ENCODE results near the gene FGF2.
"Not testable (repeated sequence)": the region's sequence is repeated elsewhere in the genome, so short reads cannot be mapped to it uniquely, and the experiment has no call there.

Gene FGF2

DNA sequence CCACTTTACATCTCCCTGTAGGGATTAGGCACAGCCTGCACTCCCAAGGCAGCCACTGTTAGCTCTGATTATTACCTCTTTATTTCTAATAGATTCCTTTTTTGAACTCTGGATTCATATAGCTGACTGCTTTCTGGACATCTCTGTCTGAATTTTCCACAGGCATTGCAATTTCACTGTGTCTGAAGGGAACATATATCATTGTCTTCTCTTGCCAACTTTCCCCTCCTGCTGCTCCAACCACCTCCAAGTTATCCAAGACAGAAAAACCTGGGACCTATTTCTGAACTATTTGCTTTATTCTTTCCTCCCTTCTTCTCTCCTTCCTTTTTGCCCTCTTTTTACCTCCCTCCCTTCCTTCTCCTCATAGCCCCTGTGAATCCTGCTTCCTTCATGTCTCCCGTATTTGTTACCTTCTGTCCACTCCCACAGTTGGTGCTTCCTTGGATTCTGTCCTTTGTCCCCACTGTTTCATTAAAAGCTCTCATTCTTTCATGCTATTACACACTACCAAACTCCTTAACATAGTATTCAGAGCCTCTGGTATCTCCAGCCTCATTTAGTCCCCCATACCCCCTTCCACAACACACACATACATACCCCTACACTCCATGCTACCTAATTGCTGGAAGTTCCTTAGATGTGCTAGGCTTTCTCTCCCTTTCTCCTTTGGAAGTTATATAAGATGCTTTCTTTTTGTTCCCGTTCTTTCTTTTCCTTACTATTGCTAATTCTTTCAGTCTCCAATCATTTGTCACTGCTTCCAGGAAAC is 34.7 kb downstream of the FGF2 start:
- TF ChIP-seq, protein P1, sequence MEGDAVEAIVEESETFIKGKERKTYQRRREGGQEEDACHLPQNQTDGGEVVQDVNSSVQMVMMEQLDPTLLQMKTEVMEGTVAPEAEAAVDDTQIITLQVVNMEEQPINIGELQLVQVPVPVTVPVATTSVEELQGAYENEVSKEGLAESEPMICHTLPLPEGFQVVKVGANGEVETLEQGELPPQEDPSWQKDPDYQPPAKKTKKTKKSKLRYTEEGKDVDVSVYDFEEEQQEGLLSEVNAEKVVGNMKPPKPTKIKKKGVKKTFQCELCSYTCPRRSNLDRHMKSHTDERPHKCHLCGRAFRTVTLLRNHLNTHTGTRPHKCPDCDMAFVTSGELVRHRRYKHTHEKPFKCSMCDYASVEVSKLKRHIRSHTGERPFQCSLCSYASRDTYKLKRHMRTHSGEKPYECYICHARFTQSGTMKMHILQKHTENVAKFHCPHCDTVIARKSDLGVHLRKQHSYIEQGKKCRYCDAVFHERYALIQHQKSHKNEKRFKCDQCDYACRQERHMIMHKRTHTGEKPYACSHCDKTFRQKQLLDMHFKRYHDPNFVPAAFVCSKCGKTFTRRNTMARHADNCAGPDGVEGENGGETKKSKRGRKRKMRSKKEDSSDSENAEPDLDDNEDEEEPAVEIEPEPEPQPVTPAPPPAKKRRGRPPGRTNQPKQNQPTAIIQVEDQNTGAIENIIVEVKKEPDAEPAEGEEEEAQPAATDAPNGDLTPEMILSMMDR (IDR thresholded peaks at IDR 0.05; ENCODE audit: extremely low read depth, missing control alignments) = no peak
- DNase-seq (ENCODE audit: low spot score) = no peak

DNA sequence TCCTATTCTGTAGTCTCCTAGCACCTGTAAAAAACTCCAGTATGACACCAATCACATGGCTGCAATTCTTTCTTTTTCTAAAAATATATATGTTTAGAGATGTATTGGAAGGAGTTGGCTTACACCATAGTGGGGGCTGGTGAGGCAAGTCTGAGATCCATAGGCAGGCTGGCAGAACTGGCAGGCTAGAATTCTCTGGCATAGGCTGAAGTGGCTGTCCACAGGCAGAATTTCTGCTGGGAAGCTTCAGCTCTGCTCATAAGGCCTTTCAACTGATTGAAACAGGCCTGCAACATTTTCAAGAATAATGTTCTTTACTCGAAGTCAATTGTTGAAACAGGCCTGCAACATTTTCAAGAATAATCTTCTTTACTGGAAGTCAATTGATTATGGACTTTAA is 37.0 kb downstream of the FGF2 start:
- DNase-seq (ENCODE audit: low spot score) = no peak
- TF ChIP-seq, protein P1 (IDR thresholded peaks at IDR 0.05; ENCODE audit: extremely low read depth, missing control alignments) = no peak

DNA sequence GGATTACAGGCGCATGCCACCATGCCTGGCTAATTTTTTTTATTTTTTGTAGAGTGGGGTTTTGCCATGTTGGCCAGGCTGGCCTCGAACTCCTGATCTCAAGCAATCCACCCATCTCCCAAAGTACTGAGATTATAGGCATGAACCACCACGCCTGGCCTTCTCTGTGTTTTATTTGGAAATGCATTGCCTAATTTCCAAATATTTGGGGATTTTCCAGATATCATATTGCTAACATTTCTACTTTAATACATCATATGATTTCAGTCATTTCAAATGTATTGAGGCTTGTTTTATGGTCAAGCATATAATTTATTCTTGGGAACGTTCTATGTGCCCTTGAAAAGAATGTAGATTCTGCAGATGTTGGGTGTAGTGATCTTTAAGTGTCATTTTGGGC is 38.8 kb downstream of the FGF2 start:
- no peak for DNase-seq (ENCODE audit: low spot score)
- TF ChIP-seq, protein P1 (IDR thresholded peaks at IDR 0.05; ENCODE audit: extremely low read depth, missing control alignments) = no peak

DNA sequence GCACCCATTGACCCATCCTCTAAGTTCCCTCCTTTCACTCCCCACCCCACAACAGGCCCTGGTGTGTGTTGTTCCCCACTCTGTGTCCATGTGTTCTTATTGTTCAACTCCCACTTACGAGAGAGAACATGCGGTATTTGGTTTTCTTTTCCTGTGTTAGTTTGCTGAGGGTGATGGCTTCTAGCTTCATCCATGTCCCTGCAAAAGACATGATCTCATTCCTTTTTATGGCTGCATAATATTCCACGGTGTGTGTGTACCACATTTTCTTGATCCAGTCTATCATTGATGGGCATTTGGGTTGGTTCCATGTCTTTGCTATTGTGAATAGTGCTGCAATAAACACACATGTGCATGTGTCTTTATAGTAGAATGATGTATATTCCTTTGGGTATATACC is 41.6 kb downstream of the FGF2 start:
- DNase-seq (ENCODE audit: low spot score) = not testable (repeated sequence)

DNA sequence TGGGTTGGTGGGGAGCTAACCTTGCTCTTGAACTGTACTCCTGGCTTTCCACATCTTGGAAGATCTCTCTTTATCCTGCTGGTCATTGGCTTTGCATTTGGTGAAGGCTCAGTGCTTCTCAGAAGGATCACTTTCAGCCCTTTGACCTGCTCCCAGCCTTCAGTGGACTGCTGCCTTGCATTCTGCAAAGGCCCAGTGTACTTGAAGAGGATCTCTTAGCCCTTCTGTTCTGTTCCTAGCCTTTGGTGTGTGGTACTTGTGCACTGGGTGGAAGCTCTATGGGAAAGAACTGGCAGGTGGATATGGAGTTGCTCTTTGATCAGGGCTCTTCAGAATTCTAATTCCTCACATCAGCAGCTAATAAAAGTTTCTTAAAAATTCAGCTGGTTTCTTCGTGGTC is 46.5 kb downstream of the FGF2 start:
- TF ChIP-seq, protein P1 (IDR thresholded peaks at IDR 0.05; ENCODE audit: extremely low read depth, missing control alignments) = no peak

DNA sequence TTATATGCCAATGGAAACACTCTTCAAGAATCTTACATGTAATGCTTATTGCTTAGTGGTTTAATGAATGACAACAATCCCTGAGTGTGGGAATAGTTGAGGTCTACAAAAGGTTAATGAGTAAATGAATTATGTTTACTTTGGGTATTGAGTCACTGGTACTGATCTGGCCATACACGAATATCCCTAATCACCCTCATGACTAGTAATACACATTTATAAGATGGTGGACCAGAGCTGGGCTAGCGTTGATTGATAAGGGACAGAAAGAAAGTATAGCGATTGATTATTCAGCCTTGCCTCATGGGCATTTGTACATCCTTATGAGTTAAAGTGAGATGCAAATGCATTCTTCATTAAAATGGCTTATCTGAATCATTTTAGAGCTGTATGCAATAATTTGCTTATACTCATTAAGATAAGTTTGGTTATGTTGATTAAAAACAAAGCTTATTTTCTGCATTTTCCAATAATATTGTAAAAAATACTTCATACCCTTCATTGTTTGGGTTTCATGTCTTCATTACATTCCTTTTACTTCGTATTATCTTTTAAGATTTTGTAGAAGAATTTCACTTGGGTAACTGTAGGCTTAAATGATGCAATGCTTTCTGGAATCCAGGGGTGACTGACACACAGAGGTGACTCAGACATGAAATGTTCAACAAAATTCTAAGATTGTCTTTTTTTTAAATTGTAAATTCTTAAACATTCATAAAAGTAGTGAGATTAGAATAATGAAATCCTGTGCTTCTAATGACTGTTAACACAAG is 47.4 kb downstream of the FGF2 start:
- TF ChIP-seq, protein P1 (IDR thresholded peaks at IDR 0.05; ENCODE audit: extremely low read depth, missing control alignments) = no peak
- no peak for DNase-seq (ENCODE audit: low spot score)

More for the DNA sequence above, 46.5 kb downstream of the FGF2 start:
- no peak for DNase-seq (ENCODE audit: low spot score)

DNA sequence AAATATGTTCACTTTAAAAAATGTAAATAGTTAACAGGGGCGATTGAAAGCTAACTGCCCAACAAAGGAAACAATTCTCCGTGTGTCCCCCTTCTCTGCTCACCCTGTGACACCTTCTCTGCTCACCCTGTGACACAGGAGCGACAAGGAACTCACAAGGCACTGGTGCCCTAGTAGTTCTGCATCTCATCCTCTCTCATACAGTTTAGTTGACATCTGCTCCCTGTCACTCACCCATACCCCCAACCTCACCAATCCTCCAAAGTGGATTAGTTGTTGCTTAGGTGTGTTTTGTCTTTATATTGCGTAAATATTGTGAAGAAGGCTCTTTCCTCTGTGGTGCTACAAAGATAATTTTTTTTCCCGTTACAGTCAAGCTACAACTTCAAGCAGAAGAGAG is 49.3 kb downstream of the FGF2 start:
- no peak for DNase-seq (ENCODE audit: low spot score)
- TF ChIP-seq, protein P1 (IDR thresholded peaks at IDR 0.05; ENCODE audit: extremely low read depth, missing control alignments) = no peak

All from GM20000 (cell line).